Neural crest cell (in vitro differentiated cells): Measurements from ENCODE around the gene OSER1. TPM values are rescaled to one million over a fixed set of nuclear protein-coding genes. Genes with fewer than 3 reads are reported as not detected.

ENCODE experiments used
- DNase-seq: peaks from one replicate; pipeline ENCODE4 v3.0.0; 2021; ENCODE audit warnings: low read depth, mixed read lengths, low spot score
- H3K27ac Mint-ChIP-seq: one replicate; pipeline ENCODE4 v1.8.0; 2021; ENCODE audit warnings: mild to moderate bottlenecking, mixed read lengths; ENCODE audit not compliant: unreplicated experiment
- H3K27me3 Mint-ChIP-seq: 2 replicates; pipeline ENCODE4 v1.8.0; 2021; ENCODE audit warnings: low read depth, mild to moderate bottlenecking, mixed read lengths
- H3K36me3 Mint-ChIP-seq: 2 replicates; pipeline ENCODE4 v1.8.0; 2021; ENCODE audit warnings: low read depth, mild to moderate bottlenecking, mixed read lengths
- H3K4me1 Mint-ChIP-seq: 2 replicates; pipeline ENCODE4 v1.8.0; 2021; ENCODE audit warnings: mixed read lengths
- H3K4me3 Mint-ChIP-seq: one replicate; pipeline ENCODE4 v1.8.0; 2021; ENCODE audit warnings: mild to moderate bottlenecking, mixed read lengths
- H3K9me3 Mint-ChIP-seq: 2 replicates; pipeline ENCODE4 v1.8.0; 2021; ENCODE audit warnings: mixed read lengths
- CTCF ChIP-seq: fragments of 200-600 bp; sonication (generic); conservative IDR thresholded peaks from 2 replicates; pipeline ENCODE4 v1.5.0; 2021; ENCODE audit warnings: antibody characterized with exemption, mild to moderate bottlenecking
- total RNA-seq: library from RNA; stranded (reverse); gene quantifications from 2 replicates; pipeline ENCODE4 v1.2.1, GENCODE V29; 2021

The OSER1 gene
- total RNA-seq, 1 donor from 2014 or later: 26.6 TPM

- Mint-ChIP-seq H3K36me3 (no peaks in the 10 kb centered on the region), H3K4me3 (no peak overlapping the region), H3K4me1 (peaks cover 32% of the 10 kb centered on the region), H3K9me3 (peaks cover 5% of the 10 kb centered on the region), H3K27me3 (no peaks in the 10 kb centered on the region), H3K27ac (no peak overlapping the region)
- no peak for DNase-seq
- no peak for TF ChIP-seq CTCF
These were observed 56.0 kb downstream of the OSER1 start for GRCh38 chr20:44154521-44155001.

GRCh38 chr20:44153636-44154043 is 56.9 kb downstream of the OSER1 start:
- Mint-ChIP-seq H3K9me3 (no peaks in the 10 kb centered on the region), H3K4me3 (no peak overlapping the region), H3K36me3 (no peaks in the 10 kb centered on the region), H3K27ac (no peak overlapping the region), H3K4me1 (peaks cover 32% of the 10 kb centered on the region), H3K27me3 (no peaks in the 10 kb centered on the region)
- no peak for DNase-seq
- TF ChIP-seq CTCF: no peak

GRCh38 chr20:44151621-44152416 is 58.8 kb downstream of the OSER1 start:
- no peak overlapping the region for H3K4me3 Mint-ChIP-seq
- H3K9me3 Mint-ChIP-seq: no peaks in the 10 kb centered on the region
- H3K36me3 Mint-ChIP-seq: no peaks in the 10 kb centered on the region
- H3K27ac Mint-ChIP-seq: no peak overlapping the region
- H3K27me3 Mint-ChIP-seq: no peaks in the 10 kb centered on the region
- no peak for DNase-seq
- TF ChIP-seq CTCF: no peak
- peaks cover 20% of the 10 kb centered on the region for H3K4me1 Mint-ChIP-seq

- no peak for DNase-seq
- Mint-ChIP-seq H3K9me3 (no peaks in the 10 kb centered on the region), H3K4me3 (no peak overlapping the region), H3K27me3 (no peaks in the 10 kb centered on the region), H3K4me1 (peaks cover 12% of the 10 kb centered on the region), H3K27ac (no peak overlapping the region), H3K36me3 (no peaks in the 10 kb centered on the region)
- TF ChIP-seq CTCF: no peak
These were observed 64.3 kb downstream of the OSER1 start for GRCh38 chr20:44146272-44146671.

Other genes starting within 250 kb of the OSER1 start
- 0.07 TPM in 1 of 2 replicates, not detected in the other for gene JPH2, start 23.6 kb downstream of the OSER1 start, total RNA-seq
- 10.0 and 10.9 TPM in 2 replicates for gene GDAP1L1, start 36.5 kb upstream of the OSER1 start, total RNA-seq
- gene FITM2, start 100.4 kb upstream of the OSER1 start, total RNA-seq: 6.2 and 6.4 TPM in 2 replicates
- not detected in 2 replicates for gene R3HDML, start 126.3 kb upstream of the OSER1 start, total RNA-seq
- not detected in 2 replicates for gene HNF4A, start 144.9 kb upstream of the OSER1 start, total RNA-seq